GM21723 (cell line): ENCODE measurements around the gene MTR.
"Not testable (repeated sequence)": the region's sequence is repeated elsewhere in the genome, so short reads cannot be mapped to it uniquely, and the experiment has no call there.

Experiments
- ATAC-seq: cut with Tn5 transposase; IDR thresholded peaks from one replicate; pipeline ENCODE4 v1.9.1; 2021; ENCODE audit warnings: mild to moderate bottlenecking, moderate library complexity; ENCODE audit not compliant: unreplicated experiment

The MTR gene

DNA sequence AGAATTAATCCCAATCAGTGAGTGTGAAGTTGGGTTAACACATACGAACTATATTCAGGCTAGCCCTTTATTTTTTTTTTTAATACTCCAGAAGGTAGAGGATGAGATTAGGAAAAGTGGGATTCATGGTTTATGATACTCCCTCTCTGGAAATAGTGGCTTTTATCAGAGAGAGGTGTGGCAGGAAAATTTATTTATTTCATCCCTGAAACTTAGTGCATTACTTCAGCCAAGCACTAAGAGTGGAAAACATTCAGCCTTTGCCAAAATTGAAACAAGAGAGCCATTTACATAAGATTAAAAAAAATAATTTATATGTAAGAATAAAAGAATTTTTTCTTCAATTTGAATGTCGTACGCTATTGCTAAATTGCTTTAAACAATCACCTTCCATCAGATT lies 35.0 kb downstream of the MTR start:
- no peak for ATAC-seq

DNA sequence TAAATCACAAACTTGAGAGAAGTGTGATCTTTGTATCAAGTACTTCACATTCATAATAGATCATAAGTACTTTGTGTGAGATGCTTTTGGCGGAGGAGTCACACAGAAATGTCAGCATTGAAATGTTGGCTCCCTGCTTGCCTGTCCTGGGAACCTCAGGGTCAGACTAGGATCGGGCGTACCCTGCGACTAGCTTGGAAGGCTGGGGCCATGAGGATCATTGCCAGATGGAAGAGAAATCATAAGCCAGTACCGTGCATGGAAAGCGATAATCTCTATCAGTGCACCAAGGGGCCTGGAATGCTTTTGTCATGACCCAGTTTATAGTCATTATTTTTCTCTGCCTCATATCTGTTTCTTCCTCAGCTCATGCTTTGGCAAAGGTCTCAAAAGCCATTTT lies 35.5 kb downstream of the MTR start:
- ATAC-seq: no peak

DNA sequence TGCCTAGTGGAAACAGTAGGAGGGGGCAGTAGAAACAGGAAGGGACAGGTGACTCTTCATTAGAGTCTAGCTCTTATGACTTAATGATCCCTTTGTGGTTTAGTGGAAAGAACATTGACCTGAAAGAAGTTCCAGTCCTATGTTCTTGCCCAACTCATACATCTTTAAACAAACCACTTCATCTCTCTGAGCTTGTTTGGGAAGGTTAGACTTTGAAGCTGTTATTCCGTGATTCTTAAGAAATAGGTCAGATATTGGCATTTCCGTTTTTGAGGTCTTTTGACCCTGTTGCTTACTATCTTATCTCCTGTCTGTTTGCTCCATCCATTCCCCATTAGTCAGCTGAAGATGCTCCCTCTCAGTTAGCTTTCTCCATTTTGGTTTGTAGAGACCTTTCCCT lies 38.5 kb downstream of the MTR start:
- no peak for ATAC-seq

DNA sequence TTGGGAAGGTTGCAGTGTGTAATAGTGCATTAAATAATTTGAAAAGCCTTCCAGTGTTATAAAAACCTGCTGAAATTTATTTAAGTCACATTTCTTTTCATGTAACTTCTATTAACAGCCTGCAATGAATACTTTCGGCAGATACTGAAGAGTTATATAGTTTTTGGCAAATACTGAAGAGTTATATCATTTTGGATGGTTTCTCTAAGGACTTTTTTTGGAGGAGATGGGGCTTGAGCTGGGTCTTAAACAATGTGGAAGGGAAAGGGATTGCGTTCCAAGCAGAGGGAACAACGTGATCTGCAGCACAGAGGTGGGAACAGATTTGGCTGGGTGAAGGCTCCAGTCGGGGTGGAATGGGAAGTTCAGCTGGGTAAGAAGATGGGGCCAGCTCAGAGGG lies 39.8 kb downstream of the MTR start:
- ATAC-seq: no peak

DNA sequence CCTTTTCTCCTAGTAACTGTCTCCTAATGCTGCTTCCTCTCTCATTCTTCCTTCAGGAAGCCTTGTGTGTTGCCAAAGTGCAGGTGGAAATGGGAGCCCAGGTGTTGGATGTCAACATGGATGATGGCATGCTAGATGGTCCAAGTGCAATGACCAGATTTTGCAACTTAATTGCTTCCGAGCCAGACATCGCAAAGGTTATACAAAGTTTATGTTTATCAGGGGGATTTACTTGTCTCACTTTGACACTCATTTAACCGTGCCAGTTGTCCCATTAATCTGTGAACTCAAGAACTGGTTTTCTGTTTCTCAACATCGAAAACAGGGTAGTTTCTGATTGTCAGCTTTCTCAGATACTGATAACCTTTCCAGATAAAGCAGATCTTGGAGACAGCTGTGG lies 40.4 kb downstream of the MTR start:
- no peak for ATAC-seq

DNA sequence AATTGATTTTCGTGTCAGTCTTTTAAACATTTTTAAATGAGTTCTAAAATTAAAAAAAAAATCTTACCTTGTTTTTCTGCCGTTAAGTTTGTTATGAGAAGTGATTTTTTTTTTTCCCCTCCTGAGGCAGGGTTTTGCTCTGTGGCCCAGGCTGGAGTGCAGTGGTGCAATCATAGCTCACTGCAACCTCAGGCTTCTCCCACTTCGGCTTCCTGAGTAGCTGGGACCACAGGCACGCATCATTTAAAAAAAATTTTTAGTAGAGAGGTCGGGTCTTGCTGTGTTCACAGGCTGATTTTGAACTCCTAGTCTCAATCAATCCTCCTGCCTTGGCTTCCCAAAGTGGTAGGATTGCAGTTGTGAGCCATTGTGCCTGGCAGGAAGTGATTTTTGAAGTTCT lies 41.1 kb downstream of the MTR start:
- no peak for ATAC-seq

DNA sequence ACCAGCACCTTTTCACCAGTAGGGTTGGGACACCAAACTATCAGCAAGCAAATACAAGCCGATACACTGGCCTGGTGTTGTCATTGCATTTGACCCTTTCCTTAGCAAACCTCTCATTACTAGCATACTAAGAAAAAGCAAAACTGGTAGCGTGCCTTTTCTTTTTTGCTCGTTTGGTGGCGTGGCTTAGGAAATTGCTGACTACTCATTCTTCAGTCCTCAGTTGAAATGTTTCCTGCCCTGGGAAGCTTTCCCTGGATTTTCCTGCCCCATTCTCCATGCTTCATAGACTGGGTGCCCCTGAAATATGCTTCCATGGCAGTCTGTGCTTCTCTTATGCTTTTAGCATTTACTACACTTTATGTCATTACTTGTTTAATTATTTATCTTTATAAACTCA lies 42.0 kb downstream of the MTR start:
- no peak for ATAC-seq

DNA sequence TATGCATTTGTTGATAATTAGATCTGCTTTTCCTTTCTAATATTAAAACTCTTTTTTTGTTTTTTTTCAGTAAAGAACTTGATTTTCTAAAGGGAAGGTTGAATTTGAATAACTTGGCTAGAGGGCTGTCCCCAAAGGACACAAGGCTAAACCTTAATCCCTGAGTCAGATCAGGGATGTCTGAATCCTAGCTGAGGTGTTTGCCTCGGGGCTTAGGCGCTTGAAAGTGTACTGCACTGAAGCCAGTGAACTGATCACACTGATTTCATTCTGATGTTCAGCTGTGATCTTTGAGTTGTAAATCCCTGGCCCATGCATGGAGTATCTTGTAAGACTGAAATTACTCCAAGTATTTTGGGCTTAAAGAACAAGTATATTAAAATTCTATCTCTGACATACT lies 42.8 kb downstream of the MTR start:
- ATAC-seq: no peak

DNA sequence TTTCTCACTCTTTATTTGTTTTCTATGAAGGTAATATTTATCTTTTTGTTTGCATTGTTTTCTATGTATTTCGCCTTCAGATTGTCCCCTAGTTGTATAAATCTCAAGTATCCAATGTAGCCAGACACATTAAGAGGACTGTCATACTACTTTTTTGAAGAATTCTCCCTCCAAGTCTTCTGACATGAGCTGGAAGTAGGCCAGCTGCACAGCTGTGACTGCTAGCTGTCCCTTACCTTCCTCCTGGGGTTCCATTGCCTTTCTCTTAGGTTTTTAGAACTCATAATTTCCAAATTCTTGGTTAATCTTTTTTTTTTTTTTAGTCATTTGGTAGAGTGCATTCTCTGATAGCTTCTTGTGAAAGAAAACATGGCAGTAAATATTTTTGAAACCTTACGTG lies 46.2 kb downstream of the MTR start:
- ATAC-seq: no peak

DNA sequence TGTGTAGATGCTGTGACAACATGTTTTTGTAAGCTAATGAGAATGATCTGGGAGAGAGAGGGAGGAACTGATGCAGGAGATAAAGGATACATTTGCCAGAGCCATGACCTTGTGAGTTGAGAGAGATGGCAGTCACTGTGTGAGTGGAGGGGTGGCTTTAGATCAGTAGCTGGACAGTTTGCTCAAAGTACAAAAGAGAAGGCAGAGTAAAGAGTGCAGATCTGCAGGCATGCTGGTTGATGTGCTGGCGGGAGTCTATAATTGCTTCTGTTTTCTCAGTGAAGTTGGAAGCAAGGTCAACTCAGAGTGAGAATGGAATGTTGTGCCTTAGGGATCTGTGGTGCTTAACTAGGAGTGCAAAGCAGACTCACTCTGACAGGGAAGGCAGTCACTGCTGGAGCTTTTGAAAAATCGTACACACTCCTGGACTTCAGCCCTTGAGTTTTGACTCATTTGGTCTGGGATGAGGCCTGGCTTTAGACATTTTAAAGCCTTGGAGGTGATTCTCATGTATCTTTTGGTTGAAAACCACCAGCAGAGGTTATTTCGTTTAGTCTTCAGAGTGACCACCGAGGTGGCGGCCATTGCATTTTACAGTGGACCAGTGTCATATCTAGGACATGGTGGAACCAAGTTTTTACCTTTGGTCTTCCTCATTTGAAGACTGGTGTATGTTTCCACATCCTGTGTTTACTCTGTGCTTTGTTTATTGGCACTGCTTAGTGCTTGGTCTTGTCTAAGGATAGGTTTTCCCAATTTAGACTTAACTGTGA lies 49.6 kb downstream of the MTR start:
- ATAC-seq: no peak

DNA sequence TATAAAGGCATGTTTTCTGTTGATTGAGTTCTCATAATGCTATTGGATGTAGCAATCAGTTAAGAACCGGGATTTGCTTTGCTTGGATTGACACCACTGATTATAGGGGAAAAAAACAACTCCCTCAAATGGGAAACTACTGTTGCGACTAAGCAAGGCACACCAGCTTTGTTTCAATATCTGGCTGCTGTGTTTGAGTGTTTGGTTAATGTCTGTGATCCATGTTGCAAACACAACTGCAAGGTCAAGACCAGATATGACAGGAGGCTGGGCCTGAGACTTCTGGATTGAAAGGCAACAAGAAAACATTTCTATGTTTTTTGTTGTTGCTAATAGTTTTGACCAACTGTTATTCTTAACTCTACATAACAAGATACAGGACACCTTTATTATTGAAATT lies 50.7 kb downstream of the MTR start:
- ATAC-seq: no peak

DNA sequence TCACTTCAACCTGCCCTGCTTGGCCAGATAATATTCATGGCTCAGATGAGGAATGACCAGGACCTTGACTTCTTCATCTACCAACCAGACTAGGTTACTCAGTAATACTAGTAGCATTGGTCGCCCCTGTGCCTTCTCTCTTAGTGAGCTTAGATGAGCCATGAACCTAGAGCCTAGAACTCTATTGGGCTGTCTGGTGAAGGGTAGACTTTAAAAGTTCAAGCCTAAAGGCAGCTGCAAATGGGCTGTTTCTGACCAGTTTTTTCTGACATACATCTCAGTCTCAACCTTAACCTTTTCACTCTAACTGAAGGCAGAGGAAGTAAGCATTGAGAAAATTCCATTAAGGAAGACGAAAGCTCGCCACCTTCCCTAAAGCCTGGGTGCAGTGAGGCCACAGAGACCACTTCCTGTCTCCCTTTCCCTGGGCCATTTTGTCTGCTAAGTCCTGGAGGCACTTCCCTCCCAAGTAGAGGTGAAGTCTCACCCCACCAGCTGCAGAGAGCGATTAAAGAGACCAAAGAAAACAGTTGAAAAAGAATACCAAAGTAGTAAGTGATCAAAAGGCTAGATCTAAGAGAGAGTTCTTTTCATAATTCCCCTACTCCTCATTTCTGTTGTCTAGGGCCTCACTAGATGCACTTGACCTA lies 53.3 kb downstream of the MTR start:
- ATAC-seq: no peak

DNA sequence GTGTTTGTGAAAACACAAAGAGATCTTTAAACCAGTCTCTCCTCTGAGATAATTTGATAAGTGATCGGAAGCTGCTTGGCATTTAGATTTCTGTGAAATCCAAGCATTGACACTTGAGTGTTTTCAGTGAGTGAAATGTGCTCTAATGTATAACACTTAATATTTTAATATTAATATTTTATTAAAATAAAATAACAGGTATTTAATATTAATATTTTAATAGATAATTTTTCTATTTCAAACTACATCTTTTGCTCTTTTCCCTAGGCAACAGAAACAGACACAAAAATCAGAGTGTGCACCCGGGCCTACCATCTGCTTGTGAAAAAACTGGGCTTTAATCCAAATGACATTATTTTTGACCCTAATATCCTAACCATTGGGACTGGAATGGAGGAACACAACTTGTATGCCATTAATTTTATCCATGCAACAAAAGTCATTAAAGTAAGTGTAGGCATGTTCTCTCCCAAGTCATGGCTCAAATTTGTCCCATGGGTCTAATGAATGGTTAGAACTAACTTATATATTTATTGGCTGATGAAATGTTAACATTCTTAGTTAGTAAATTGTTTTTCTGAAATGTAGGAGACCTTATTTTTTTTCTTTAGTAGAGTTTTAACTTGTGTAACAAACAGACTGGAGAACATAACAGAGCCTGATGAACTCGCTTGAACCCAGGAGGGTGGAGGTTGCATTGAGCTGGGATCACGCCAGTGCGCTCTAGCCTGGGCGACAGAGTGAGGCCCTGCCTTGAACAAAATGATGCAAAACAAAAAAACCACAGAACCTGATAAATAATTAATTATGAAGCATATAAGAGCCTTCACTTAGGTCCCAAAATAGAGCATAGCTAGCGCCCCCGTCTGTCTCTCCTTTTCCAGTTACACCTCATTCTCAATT lies 55.2 kb downstream of the MTR start:
- no peak for ATAC-seq

DNA sequence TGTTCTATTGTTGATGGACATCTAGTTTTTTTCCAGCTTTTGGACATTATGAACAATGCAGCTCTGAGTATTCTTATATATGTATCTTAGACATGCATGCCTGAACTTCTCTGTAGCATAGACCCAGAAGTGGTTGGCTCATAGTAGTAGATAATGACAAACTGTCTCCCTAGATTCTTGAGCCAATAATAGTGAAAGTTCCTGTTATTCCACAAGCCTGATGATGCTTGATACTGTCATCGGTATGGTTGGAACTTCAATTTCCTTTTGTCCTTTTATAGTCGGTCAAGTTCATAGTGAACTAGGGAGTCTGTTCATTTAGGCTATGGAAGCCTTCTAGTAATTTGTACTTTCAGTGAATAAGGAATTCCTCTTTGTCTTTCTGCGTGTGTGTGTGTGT lies 56.8 kb downstream of the MTR start:
- no peak for ATAC-seq

DNA sequence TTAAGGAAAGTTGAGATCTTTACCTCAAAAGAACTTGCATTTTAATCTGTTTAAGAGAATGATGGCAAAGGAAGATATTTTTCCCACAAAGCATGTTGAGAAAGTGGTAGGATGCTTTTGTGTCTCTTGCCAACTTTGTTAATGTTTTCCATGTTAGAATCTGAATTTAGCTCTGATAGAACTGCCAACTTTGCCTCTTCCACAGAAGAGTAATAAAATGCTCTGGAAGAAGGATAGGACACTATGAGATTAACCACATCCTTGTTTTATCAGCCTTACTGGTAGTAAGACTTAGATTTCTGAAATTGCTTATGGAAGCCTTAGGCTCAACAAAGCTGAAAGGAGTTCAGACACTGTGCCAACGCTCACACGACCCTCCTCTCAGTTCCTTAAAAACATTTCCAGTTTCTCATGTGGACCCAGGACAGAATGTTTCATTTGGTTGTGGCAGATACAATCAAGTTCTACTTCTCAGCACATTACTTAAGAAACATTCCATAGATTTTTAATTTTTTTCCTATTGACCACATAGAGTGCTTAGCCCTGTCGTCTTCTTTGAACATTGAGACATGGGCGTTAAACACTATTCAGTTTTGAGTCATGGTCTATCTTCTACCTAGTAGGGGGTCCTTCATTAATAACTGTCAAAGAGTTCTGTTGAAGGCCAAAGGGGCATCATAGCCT lies 59.0 kb downstream of the MTR start:
- no peak for ATAC-seq

DNA sequence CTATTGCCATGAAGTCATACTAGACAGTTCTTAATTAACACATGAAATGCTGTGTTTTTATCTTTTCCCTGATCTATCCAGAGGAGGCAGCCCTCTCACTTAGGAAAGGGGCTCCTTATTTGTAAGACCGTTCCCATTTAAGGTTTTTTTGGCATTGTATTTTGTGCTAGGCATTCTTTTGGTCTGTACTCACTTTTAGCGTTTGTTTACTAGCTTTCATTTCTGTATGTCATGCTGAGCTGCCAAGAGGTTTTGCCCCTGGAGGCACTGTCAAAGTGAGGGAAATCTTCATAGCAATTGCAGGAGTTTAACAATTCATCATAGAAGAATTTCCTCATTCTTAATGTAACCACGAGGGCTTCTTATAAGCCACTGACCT lies 59.5 kb downstream of the MTR start:
- ATAC-seq: no peak

DNA sequence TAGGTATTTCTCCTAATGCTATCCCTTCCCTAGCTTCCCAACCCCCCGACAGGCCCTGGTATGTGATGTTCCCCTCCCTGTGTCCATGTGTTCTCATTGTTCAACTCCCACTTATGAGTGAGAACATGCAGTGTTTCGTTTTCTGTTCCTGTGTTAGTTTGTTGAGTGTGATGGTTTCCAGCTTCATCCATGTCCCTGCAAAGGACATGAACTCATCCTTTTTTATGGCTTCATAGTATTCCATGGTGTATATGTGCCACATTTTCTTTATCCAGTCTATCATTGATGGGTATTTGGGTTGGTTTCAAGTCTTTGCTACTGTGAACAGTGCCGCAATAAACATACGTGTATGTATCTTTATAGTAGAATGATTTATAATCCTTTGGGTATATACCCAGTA lies 61.6 kb downstream of the MTR start:
- ATAC-seq: not testable (repeated sequence)

DNA sequence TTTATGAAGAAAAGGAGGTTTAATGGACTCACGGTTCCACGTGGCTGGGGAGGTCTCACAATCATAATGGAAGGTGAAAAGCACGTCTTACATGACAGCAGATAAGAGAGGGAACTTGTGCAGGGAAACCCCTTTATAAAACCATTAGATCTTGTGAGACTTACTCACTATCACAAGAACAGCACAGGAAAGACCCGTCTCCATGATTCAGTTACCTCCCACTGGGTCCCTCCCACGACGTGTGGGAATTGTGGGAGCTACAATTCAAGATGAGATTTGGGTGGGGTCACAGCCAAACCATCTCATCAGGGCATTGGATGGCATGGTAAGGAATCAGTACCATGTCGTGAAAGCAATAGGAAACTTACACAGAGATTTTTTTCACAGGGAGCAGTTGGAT lies 63.1 kb downstream of the MTR start:
- ATAC-seq: no peak

DNA sequence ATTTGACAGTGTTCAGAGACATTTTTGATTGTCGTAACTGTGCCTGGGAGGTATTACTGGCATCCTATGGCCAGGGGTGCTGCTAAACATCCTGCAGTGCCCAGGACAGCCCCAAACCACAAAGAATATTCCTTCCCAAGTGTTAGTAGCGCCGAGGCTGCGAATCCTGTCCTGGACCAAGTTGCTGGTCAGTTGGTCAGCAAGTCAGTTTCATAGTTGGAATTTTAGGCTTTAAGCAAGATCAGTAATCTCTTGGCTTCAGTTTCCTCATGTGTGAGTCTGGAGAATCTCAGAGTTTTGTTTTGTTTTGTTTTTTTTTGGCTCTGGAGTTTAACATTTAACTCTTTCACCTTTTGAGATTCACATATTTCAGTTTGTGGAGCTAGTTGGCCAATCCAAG lies 65.0 kb downstream of the MTR start:
- no peak for ATAC-seq

DNA sequence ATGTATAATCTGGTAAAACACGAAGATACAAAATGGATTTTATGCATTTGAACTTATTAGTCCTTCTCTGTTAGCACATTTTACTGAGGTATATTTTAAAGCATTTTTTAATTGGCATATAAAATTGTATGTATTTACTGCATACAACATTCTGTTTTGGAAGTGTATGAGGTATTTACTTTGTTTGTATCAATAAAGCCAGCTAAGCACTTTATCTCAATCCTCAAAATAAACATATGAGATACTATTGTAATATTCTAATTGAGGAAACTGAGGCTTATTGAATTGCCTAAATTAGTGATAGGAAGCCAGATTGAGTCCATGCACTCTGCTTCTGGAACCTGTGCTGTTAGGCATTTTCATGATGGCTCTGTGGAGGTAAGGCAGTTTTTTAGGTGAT lies 65.6 kb downstream of the MTR start:
- no peak for ATAC-seq

DNA sequence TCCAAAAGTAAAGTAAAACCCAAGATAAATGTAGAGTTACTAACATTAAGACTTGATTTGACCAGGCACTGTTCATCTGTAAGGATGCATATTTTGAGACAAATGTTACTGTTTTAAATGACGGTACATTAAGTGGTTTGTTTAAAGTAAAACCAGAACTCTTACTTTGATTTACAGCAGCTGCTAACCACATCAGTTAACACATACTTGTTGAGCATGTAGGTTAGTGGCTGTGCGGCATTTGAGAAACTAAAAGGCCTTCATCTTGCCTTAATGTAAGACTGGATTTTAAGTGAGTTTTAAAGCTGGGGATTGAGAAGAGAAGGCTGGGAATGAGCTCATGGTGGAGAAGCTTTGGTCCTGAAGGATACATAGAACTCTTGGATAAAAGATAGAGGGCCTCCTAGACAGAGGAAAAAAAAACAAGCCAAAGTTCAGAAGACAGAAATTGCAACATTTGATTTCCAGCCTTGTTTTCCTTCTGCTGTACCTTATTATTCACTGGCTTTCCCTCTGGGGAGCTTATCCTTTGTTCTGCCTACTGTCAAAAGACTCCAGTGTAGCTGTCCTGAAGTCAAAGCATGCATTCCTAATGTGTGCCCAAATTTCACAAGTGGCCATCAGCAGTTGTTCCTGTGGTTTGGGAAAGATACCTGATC lies 66.6 kb downstream of the MTR start:
- no peak for ATAC-seq
